ENCODE results near the gene HSPA6.
"Not testable (repeated sequence)": the region's sequence is repeated elsewhere in the genome, so short reads cannot be mapped to it uniquely, and the experiment has no call there.

HSPA6 gene

DNA sequence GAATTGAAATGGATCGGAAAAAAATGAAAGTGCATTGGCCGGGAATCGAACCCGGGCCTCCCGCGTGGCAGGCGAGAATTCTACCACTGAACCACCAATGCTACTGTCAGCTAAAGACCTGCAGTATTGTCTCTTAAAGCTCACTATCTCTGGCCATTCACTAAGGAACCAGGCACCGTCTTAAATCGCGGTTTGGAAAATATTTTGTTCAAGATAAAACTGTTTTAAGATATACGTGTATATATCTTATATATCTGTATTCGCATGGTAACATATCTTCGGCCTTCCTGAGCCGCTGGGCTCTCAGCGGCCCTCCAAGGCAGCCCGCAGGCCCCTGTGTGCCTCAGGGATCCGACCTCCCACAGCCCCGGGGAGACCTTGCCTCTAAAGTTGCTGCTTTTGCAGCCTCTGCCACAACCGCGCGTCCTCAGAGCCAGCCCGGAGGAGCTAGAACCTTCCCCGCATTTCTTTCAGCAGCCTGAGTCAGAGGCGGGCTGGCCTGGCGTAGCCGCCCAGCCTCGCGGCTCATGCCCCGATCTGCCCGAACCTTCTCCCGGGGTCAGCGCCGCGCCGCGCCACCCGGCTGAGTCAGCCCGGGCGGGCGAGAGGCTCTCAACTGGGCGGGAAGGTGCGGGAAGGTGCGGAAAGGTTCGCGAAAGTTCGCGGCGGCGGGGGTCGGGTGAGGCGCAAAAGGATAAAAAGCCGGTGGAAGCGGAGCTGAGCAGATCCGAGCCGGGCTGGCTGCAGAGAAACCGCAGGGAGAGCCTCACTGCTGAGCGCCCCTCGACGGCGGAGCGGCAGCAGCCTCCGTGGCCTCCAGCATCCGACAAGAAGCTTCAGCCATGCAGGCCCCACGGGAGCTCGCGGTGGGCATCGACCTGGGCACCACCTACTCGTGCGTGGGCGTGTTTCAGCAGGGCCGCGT lies at the start of gene HSPA6:
HSPA6 (plus strand) TSS at position 724 of the 925 bp plus-strand sequence; CDS start at position 843, 119 bp downstream.
- peak; percentile 48 to 92 (median 66) for DNase-seq
- intact Hi-C loops (cut with DNase I): not testable (repeated sequence)

DNA sequence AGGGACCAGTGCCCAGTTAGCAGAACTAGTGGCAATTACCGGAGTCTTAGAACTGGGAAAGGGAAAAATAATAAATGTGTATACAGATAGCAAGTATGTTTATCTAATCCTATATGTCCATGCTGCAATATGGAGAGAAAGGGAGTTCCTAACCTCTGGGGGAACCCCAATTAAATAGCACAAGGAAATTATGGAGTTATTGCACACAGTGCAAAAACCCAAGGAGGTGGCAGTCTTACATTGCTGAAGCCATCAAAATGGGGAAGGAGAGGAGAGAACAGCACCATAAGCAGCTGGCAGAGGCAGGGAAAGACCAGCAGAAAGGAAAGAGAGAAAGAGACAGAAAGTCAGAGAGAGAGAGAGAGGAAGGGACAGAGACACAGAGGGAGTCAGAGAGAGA lies 46.6 kb upstream of the HSPA6 start:
- intact Hi-C loops (cut with DNase I); DNase-seq: not testable (repeated sequence)

- intact Hi-C loops (cut with DNase I): no loop called here
Observed at GRCh38 chr1:161478985-161479384, 45.4 kb upstream of the HSPA6 start.

GRCh38 chr1:161480381-161481035 lies 43.8 kb upstream of the HSPA6 start:
- intact Hi-C loops (cut with DNase I): no loop called here
- no peak for DNase-seq

More at GRCh38 chr1:161478985-161479384, 45.4 kb upstream of the HSPA6 start:
- DNase-seq: peak in 1 of 10 donors; percentile 57

DNA sequence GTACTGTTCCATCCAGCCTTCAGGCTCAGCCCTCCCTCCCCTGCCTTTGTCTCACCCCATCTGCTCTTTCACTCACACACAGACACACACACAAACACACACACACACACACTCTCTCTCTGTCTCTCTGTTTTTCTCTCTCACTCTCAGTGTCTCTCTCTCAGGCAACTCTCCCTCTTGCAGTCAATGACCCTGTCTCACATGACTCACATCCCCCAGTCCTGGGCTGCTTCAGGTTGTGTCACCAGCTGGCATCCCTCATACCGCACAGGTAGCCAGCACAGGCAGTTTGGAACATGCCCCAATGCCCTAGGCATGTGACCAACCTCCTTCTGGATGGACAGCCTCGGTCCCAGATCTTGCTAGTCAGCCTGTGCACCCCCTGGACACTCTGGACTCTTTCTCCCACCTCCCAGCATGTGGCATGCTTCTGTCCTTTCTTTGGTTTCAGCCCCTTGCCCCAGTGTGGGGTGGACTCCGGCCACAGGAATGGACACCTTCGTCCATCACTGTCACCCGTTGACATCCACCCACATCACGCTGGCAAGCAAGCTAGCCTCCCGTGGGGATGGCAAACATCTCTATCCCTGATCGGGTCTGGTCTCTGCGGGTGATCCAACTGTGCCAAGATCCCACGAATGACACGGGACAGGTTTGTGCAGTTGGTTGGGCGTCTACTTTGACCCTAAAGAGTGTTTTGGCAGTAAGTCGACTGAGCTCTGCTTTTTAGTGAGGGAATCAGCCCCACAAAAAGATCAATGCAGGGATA lies 42.5 kb upstream of the HSPA6 start:
- no peak for DNase-seq
- intact Hi-C loops (cut with DNase I): no loop called here

DNA sequence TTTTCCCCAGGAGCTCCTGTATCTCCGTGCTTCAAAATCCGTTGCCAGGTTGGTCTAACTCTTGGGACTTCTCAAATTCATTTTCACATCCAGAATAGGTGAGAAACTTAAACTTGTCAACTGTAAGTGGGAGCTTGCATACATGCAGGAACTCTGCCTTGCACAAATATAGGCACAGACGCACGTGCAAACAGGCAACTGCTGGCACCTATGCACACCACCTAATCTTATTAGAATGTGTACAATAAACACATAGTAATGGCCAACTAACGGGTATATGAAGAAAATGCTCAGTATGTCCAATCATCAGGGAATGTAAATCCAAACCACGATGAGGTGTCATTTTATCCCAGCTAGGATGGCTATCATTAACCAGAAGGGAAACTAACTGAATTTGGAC lies 41.7 kb upstream of the HSPA6 start:
- intact Hi-C loops (cut with DNase I): no loop called here
- no peak for DNase-seq

- intact Hi-C loops (cut with DNase I): no loop called here
- DNase-seq: no peak
Observed at GRCh38 chr1:161483361-161483760, 41.0 kb upstream of the HSPA6 start.

DNA sequence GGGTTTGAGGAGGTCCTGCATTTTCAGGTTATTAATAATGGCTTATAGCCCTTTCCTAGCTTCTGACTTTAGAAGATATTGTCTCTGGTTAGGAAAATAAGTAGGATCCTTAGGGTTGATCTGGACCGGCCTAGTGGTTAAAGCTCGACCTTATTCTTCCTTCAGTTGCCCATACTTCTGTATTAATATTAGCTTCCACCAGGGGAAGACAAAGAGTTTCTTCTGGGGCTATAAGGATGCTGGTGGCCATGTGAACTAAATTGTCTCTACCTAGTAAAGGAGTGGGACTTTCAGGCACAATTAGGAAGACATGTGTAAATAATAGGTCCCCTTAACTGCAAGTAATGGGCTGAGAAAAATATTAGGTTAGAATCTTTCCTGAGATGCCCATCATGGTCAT lies 39.7 kb upstream of the HSPA6 start:
- DNase-seq: no peak
- intact Hi-C loops (cut with DNase I): no loop called here

DNA sequence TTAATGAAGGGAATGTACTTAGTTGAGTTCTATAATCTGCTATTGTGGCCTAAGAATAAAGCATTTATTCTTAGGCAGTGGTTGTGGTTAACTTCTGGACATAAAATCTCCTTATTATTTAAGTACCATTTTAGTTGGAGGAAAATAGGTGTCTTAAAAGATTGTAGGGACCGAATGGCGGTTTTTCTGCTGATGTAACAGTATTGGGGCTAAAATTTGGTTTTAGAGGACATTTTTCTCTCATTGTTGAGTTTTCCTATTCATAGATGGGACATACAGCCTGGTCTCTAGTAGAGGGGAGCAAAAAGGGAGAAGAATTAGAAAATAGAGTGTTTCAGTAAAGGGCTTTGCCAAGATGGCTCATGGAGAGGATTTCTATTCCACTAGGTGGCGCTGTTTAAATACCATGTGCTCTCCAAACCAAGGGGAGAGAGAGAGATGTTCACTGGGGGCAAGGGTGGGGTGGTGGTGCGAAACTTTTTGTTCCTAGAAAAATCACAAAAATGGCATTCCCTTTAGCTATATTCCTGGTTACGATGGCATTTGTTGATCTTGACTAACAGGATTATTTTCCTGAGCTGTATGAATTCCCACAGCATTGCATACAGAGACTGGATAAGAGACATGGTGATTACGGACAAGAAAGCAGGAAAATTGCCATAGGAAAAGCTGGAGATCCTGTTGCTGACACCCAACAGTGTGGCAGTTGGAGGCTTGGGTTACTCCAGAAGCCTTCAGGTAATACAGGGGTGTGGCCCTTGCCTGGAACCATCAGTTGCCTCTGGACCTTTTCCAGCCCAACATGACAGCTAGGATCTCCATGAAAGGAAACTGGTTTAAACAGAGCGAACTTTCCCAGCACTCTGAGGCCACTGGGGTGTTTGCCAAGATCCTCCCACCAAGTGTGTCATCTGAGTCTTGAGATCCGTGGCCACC lies 37.3 kb upstream of the HSPA6 start:
- intact Hi-C loops (cut with DNase I): loop anchor here (1.0 kb wide), 1 partner anchor 254 kb away; no protein-coding TSS in a partner anchor
- peak in 2 of 10 donors; percentile 11 to 45 for DNase-seq

- DNase-seq: no peak
- intact Hi-C loops (cut with DNase I): no loop called here
Observed at GRCh38 chr1:161491472-161491871, 32.9 kb upstream of the HSPA6 start.

- intact Hi-C loops (cut with DNase I): no loop called here
- peak in 3 of 10 donors; percentile 3 to 38 (median 25) for DNase-seq
Observed at GRCh38 chr1:161492827-161493226, 31.5 kb upstream of the HSPA6 start.

DNA sequence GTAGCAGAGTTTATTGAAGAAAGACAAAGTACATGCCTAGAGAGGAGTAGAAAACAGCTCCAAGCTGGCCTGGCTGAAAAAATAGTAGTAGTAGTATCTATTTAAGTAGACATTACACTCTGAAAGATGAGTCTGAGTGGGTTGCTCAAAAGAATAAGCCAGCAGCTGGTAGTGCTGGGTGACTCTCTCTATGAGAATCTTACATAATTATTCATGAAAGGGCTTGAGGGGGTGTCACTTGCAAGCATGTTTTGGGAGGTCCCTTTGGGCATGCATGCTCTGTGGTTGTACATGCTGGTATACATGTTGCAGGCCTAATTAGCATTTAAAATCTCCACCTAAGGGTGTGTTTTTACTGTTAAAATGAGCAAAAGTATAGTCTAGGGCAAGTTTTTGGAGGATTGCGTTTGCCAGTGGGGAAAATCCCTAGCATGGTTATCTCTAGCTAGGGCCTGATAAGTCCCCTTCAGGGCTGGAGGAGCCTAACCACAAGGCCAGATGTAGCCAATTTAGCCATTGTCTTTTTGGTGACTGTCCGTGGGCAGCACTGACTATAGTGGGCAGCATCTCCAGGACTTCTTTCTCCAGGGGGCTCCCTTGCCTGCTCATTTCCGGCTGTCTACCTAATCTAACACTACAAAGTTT lies 30.1 kb upstream of the HSPA6 start:
- intact Hi-C loops (cut with DNase I): no loop called here
- no peak for DNase-seq

- no peak for DNase-seq
- intact Hi-C loops (cut with DNase I): no loop called here
Observed at GRCh38 chr1:161495490-161495889, 28.9 kb upstream of the HSPA6 start.

GRCh38 chr1:161497961-161498360 lies 26.4 kb upstream of the HSPA6 start:
- no peak for DNase-seq

GRCh38 chr1:161498646-161499045 lies 25.7 kb upstream of the HSPA6 start:
- intact Hi-C loops (cut with DNase I): no loop called here
- no peak for DNase-seq

More at GRCh38 chr1:161497961-161498360, 26.4 kb upstream of the HSPA6 start:
- intact Hi-C loops (cut with DNase I): no loop called here

GRCh38 chr1:161499099-161500039 lies 25.0 kb upstream of the HSPA6 start:
- intact Hi-C loops (cut with DNase I): no loop called here
- DNase-seq: no peak

DNA sequence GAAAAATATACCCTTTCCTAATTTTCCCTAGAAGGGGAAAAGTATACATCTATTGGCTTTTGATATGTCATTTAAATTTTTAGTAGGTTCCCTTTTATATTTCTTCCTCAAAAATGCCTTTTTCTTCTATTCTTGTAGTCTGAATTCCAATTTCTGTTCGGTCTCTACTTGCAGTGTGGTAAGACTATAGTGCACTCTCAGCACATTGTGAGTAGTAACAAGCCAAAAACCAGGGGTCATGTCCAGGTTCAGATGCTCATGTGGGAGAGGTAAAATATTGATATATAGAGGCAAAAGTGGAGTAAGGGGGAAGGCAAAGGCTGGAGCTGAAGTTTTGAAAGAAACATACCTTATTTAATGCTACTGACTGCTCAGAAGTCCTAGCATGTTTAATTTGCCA lies 23.1 kb upstream of the HSPA6 start:
- DNase-seq: no peak
- intact Hi-C loops (cut with DNase I): no loop called here

DNA sequence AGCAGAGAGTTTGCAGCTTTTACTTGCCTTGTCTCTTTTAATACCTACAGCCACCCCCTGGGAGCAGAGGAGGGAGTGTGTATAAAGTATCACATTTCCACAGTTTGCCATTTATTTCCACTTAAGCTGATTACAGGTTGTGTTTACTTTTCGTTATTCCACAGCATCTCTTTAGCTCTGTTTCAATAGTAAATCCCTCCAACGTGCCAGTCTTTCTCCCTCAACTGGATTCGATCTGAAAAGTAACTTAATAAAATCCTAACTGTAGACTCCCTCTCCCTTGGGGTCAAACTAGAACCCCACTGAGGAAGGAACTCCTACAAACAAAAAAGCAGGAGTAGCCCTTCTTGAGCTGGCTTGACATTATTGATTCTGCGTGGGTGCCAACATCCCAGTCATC lies 22.2 kb upstream of the HSPA6 start:
- DNase-seq: no peak
- intact Hi-C loops (cut with DNase I): no loop called here

All from posterior cingulate gyrus (tissue), 11 donors.